Motor neuron (in vitro differentiated cells): ENCODE results near the gene KRT8. TPM values are rescaled to one million over a fixed set of nuclear protein-coding genes. Genes with fewer than 3 reads are reported as not detected.
A peak's percentile ranks its signal among the peaks of the same experiment; 100 is the strongest.
"Not testable (repeated sequence)": the region's sequence is repeated elsewhere in the genome, so short reads cannot be mapped to it uniquely, and the experiment has no call there.

ENCODE experiments used
- ATAC-seq, 8 experiments: fragments of 200-7000 bp; cut with Tn5 transposase; replicated peaks in 6 of 8; 2 replicates each; pipeline ENCODE4 v1.8.0; 2021; ENCODE audit warnings: mild to moderate bottlenecking in 8 of 8, moderate library complexity in 8 of 8
- H3K27ac ChIP-seq, 2 donors: fragments of 250-450 bp; sonication (Bioruptor Pico); 2 replicates each; pipeline ENCODE4 v1.9.0; 2021; ENCODE audit warnings: antibody characterized with exemption in 2 of 2, mild to moderate bottlenecking in 2 of 2, moderate library complexity in 1 of 2
- H3K4me1 ChIP-seq, 2 donors: fragments of 250-450 bp; sonication (Bioruptor Pico); replicated peaks in 1 of 2; 2 replicates each; pipeline ENCODE4 v1.6.1; 2021; ENCODE audit warnings: antibody characterized with exemption in 2 of 2, mild to moderate bottlenecking in 2 of 2, moderate library complexity in 1 of 2
- H3K4me3 ChIP-seq, 5 donors: fragments of 250-450 bp; sonication (Bioruptor Pico); 2 replicates each; pipeline ENCODE4 v1.9.0; 2021; ENCODE audit warnings: antibody characterized with exemption in 5 of 5, mild to moderate bottlenecking in 5 of 5, moderate library complexity in 4 of 5
- WGBS, 10 experiments: fragments of 450-650 bp; shearing (Covaris generic); methylation state at CpG; one replicate each; pipeline ENCODE4 v1.0.0; 2022; 5-methylcytosine and 5-hydroxymethylcytosine counted together
- in situ Hi-C, 9 experiments: fragments of 400-800 bp; cut with MboI; loops; one replicate each; pipeline ENCODE4 v1.15.0; 2021; ENCODE audit warnings: low sequenced_read_pairs in 9 of 9, low pct_unique_long_range_greater_than_20kb in 2 of 9; ENCODE audit not compliant: unreplicated experiment in 9 of 9
- total RNA-seq, 8 experiments: library from RNA; unstranded; fragments of 300-600 nt; gene quantifications; 2 replicates each; pipeline versions ENCODE4 v1.2.3 to v1.2.4, GENCODE V29; 2022

Gene KRT8
- total RNA-seq, 8 experiments from 2014 or later = 1.2 to 11.5 (median 8.3) TPM

GRCh38 chr12:52861511-52861910 is 43.4 kb downstream of the KRT8 start:
- no peaks in the 10 kb centered on the region for H3K4me1 ChIP-seq
- in situ Hi-C loops = loop anchor here in 3 of 9 experiments (10.0 to 25.0 kb wide), 3 partner anchors 199 to 277 kb away; partner anchors contain the start of gene KRT2 (in 1 of the 3)
- H3K4me3 ChIP-seq = no peak overlapping the region
- no peak overlapping the region for H3K27ac ChIP-seq
- no peak for ATAC-seq
- 60 to 100% (median 77%) methylated on average over 1 to 6 of the region's 7 CpGs; no CpG with 5 or more reads in 5 of the 10 experiments for WGBS, 10 experiments

- in situ Hi-C loops = loop anchor here in 3 of 9 experiments (10.0 to 25.0 kb wide), 3 partner anchors 198 to 275 kb away; partner anchors contain the start of gene KRT2 (in 1 of the 3)
- peak in 3 of 8 experiments; percentile 98 to 99 (median 99) for ATAC-seq
- no peaks in the 10 kb centered on the region for H3K4me1 ChIP-seq
- 21 to 73% (median 65%) methylated on average over 3 of the region's 6 CpGs; no CpG with 5 or more reads in 6 of the 10 experiments for WGBS, 10 experiments
- H3K4me3 ChIP-seq = no peak overlapping the region
- no peak overlapping the region for H3K27ac ChIP-seq
These were observed 44.6 kb downstream of the KRT8 start for GRCh38 chr12:52860102-52860823.

GRCh38 chr12:52857500-52857899 is 47.4 kb downstream of the KRT8 start:
- no peak overlapping the region for H3K4me3 ChIP-seq
- no peak for ATAC-seq
- 63 to 100% (median 95%) methylated on average over 1 to 3 of the region's 3 CpGs; no CpG with 5 or more reads in 2 of the 10 experiments for WGBS, 10 experiments
- no peak overlapping the region for H3K27ac ChIP-seq
- no peaks in the 10 kb centered on the region for H3K4me1 ChIP-seq
- in situ Hi-C loops = loop anchor here in 2 of 9 experiments (25.0 kb wide), 2 partner anchors 195 to 270 kb away; partner anchors contain the start of gene KRT2 (in 1 of the 2)

- 17 to 91% (median 77%) methylated on average over 1 to 3 of the region's 3 CpGs; no CpG with 5 or more reads in 4 of the 10 experiments for WGBS, 10 experiments
- no peak for ATAC-seq
These were observed 48.1 kb downstream of the KRT8 start for GRCh38 chr12:52856787-52857186.

GRCh38 chr12:52856077-52856476 is 48.8 kb downstream of the KRT8 start:
- 50 to 100% (median 86%) methylated on average over 1 of the region's 2 CpGs; no CpG with 5 or more reads in 7 of the 10 experiments for WGBS, 10 experiments
- H3K4me3 ChIP-seq, H3K27ac ChIP-seq, ATAC-seq, H3K4me1 ChIP-seq: not testable (repeated sequence)
- in situ Hi-C loops = loop anchor here in 2 of 9 experiments (25.0 kb wide), 2 partner anchors 194 to 269 kb away; partner anchors contain the start of gene KRT2 (in 1 of the 2)

More at GRCh38 chr12:52856787-52857186, 48.1 kb downstream of the KRT8 start:
- no peak overlapping the region for H3K4me3 ChIP-seq
- in situ Hi-C loops = loop anchor here in 2 of 9 experiments (25.0 kb wide), 2 partner anchors 194 to 269 kb away; partner anchors contain the start of gene KRT2 (in 1 of the 2)
- H3K27ac ChIP-seq = no peak overlapping the region
- H3K4me1 ChIP-seq = no peaks in the 10 kb centered on the region

- in situ Hi-C loops = loop anchor here in 2 of 9 experiments (25.0 kb wide), 2 partner anchors 189 to 264 kb away; partner anchors contain the start of gene KRT2 (in 1 of the 2)
- no peak for ATAC-seq
- H3K4me3 ChIP-seq = no peak overlapping the region
- H3K4me1 ChIP-seq = no peaks in the 10 kb centered on the region
- no peak overlapping the region for H3K27ac ChIP-seq
These were observed 53.1 kb downstream of the KRT8 start for GRCh38 chr12:52851787-52852186.

- no peak for ATAC-seq
- in situ Hi-C loops = loop anchor here in 2 of 9 experiments (25.0 kb wide), 2 partner anchors 188 to 263 kb away; partner anchors contain the start of gene KRT2 (in 1 of the 2)
- H3K4me1 ChIP-seq = no peaks in the 10 kb centered on the region
- WGBS, 10 experiments = 29 to 100% (median 80%) methylated on average over 1 to 3 of the region's 5 CpGs; no CpG with 5 or more reads in 5 of the 10 experiments
- H3K4me3 ChIP-seq = no peak overlapping the region
- H3K27ac ChIP-seq = no peak overlapping the region
These were observed 54.2 kb downstream of the KRT8 start for GRCh38 chr12:52850681-52851080.

GRCh38 chr12:52849511-52849910 is 55.4 kb downstream of the KRT8 start:
- H3K4me1 ChIP-seq = no peaks in the 10 kb centered on the region
- no peak overlapping the region for H3K27ac ChIP-seq
- ATAC-seq = peak in 1 of 8 experiments; percentile 19
- no peak overlapping the region for H3K4me3 ChIP-seq
- 17 to 88% (median 43%) methylated on average over 1 to 4 of the region's 6 CpGs; no CpG with 5 or more reads in 6 of the 10 experiments for WGBS, 10 experiments
- in situ Hi-C loops = no loop called here

GRCh38 chr12:52848661-52849255 is 56.1 kb downstream of the KRT8 start, which contains the start of gene KRT78:
TSS of gene KRT78 (minus strand) at chr12:52848994. CDS start at chr12:52848930, 64 bp downstream.
- in situ Hi-C loops = no loop called here
- 10 to 85% (median 55%) methylated on average over 1 to 8 of the region's 16 CpGs; no CpG with 5 or more reads in 4 of the 10 experiments for WGBS, 10 experiments
- Histone ChIP-seq H3K4me3 (no peak within 1 kb of the TSS), H3K4me1 (no peaks in the 10 kb centered on the region), H3K27ac (no peak within 1 kb of the TSS)
- no peak for ATAC-seq

- Histone ChIP-seq H3K4me1 (no peaks in the 10 kb centered on the region), H3K4me3 (no peak overlapping the region), H3K27ac (no peak overlapping the region)
- 38 to 83% (median 61%) methylated on average over 1 to 7 of the region's 12 CpGs; no CpG with 5 or more reads in 5 of the 10 experiments for WGBS, 10 experiments
- peak in 1 of 8 experiments; percentile 39 for ATAC-seq
- in situ Hi-C loops = no loop called here
These were observed 57.4 kb downstream of the KRT8 start for GRCh38 chr12:52847335-52848102.
